ENCODE results near the gene CD33. TPM values are rescaled to one million over a fixed set of nuclear protein-coding genes. Genes with fewer than 3 reads are reported as not detected.

Gene CD33
- total RNA-seq, 3 donors from 2014 or later (not counting 1 experiment from before 2014, with no cell fraction given) = 2.3 to 6.5 (median 6.0) TPM

GRCh38 chr19:51187395-51188226 is 37.3 kb upstream of the CD33 start:
- H3K4me3 ChIP-seq (ENCODE audit: low read length) = no peak overlapping the region
- Mint-ChIP-seq H3K4me1 (peaks cover 10 to 22% of the 10 kb centered on the region in 2 donors), H3K27ac (no peak overlapping the region), H3K27me3 (ENCODE audit: low read depth in 2 of 2) (peaks cover 8 to 12% of the 10 kb centered on the region in 2 donors), H3K36me3 (no peaks in the 10 kb centered on the region), H3K9me3 (no peaks in the 10 kb centered on the region), H3K4me3 (no peak overlapping the region)
- no peak overlapping the region for H3K27ac ChIP-seq (ENCODE audit: low read length)
- no peaks in the 10 kb centered on the region for H3K36me3 ChIP-seq (ENCODE audit: control insufficient read depth, insufficient read depth, low read length)
- H3K4me1 ChIP-seq (ENCODE audit: control insufficient read depth, insufficient read depth, low read length) = peaks cover 26% of the 10 kb centered on the region
- WGBS (ENCODE audit: insufficient coverage) = 90% methylated on average over 11 of the region's 11 CpGs
- DNase-seq (no peak), ATAC-seq (no peak)
- no peak for TF ChIP-seq CTCF (IDR thresholded peaks at IDR 0.05)
- no peaks in the 10 kb centered on the region for H3K9me3 ChIP-seq (ENCODE audit: control insufficient read depth, insufficient read depth, low read length)
- no peaks in the 10 kb centered on the region for H3K27me3 ChIP-seq (ENCODE audit: control insufficient read depth, insufficient read depth, low read length)
- intact Hi-C loops (cut with micrococcal nuclease) = no loop called here

GRCh38 chr19:51188227-51188559 is 36.7 kb upstream of the CD33 start:
- ATAC-seq (no peak), DNase-seq (no peak)
- Histone ChIP-seq H3K4me1 (ENCODE audit: control insufficient read depth, insufficient read depth, low read length) (peaks cover 21% of the 10 kb centered on the region), H3K27me3 (ENCODE audit: control insufficient read depth, insufficient read depth, low read length) (no peaks in the 10 kb centered on the region), H3K36me3 (ENCODE audit: control insufficient read depth, insufficient read depth, low read length) (no peaks in the 10 kb centered on the region), H3K4me3 (ENCODE audit: low read length) (no peak overlapping the region), H3K9me3 (ENCODE audit: control insufficient read depth, insufficient read depth, low read length) (no peaks in the 10 kb centered on the region), H3K27ac (ENCODE audit: low read length) (no peak overlapping the region)
- TF ChIP-seq CTCF (IDR thresholded peaks at IDR 0.05) = no peak
- Mint-ChIP-seq H3K4me3 (no peak overlapping the region), H3K9me3 (no peaks in the 10 kb centered on the region), H3K27me3 (ENCODE audit: low read depth in 2 of 2) (peaks cover 8 to 12% of the 10 kb centered on the region in 2 donors), H3K4me1 (peaks cover 10 to 17% of the 10 kb centered on the region in 2 donors), H3K36me3 (no peaks in the 10 kb centered on the region), H3K27ac (no peak overlapping the region)
- WGBS (ENCODE audit: insufficient coverage) = 100% methylated on average over 1 of the region's 2 CpGs
- intact Hi-C loops (cut with micrococcal nuclease) = no loop called here

GRCh38 chr19:51192689-51193088 is 32.2 kb upstream of the CD33 start:
- DNase-seq (no peak), ATAC-seq (no peak)
- Mint-ChIP-seq H3K27me3 (ENCODE audit: low read depth in 2 of 2) (peaks cover 0 to 7% of the 10 kb centered on the region in 2 donors), H3K4me3 (no peak overlapping the region), H3K4me1 (peaks cover 7 to 11% of the 10 kb centered on the region in 2 donors), H3K9me3 (no peaks in the 10 kb centered on the region), H3K27ac (no peak overlapping the region), H3K36me3 (no peaks in the 10 kb centered on the region)
- Histone ChIP-seq H3K9me3 (ENCODE audit: control insufficient read depth, insufficient read depth, low read length) (no peaks in the 10 kb centered on the region), H3K27me3 (ENCODE audit: control insufficient read depth, insufficient read depth, low read length) (no peaks in the 10 kb centered on the region), H3K36me3 (ENCODE audit: control insufficient read depth, insufficient read depth, low read length) (no peaks in the 10 kb centered on the region), H3K4me3 (ENCODE audit: low read length) (no peak overlapping the region), H3K4me1 (ENCODE audit: control insufficient read depth, insufficient read depth, low read length) (peaks cover 10% of the 10 kb centered on the region), H3K27ac (ENCODE audit: low read length) (no peak overlapping the region)
- no peak for TF ChIP-seq CTCF (IDR thresholded peaks at IDR 0.05)
- WGBS (ENCODE audit: insufficient coverage) = 95% methylated on average over 9 of the region's 9 CpGs
- intact Hi-C loops (cut with micrococcal nuclease) = no loop called here
